GM12878 (cell line): Measurements from ENCODE around the gene MAP4K4.

ENCODE experiments used
- BRCA1 ChIP-seq: IDR thresholded peaks from 2 replicates; pipeline ENCODE4 v1.6.1; 2011; ENCODE audit warnings: low read depth, low read length, improper control_type of control experiment
- CEBPZ ChIP-seq: fragments of 150-350 bp; IDR thresholded peaks from 2 replicates; pipeline ENCODE4 v1.6.1; 2016; ENCODE audit warnings: low read depth, low read length
- CTCF ChIP-seq, 3 experiments: IDR thresholded peaks in 2 of 3; conservative IDR thresholded peaks in 1 of 3; 2 replicates each; pipeline ENCODE4 v1.5.1; 2011; ENCODE audit warnings: low read depth in 3 of 3, low read length in 3 of 3, mild to moderate bottlenecking in 3 of 3, control low read depth in 2 of 3, moderate library complexity in 2 of 3, inconsistent platforms in 1 of 3, mixed read lengths in 1 of 3; ENCODE audit not compliant: control insufficient read depth in 2 of 3, insufficient read depth in 1 of 3; ENCODE audit errors: extremely low read depth in 1 of 3
- DPF2 ChIP-seq: fragments of 450-650 bp; IDR thresholded peaks from 2 replicates; pipeline ENCODE4 v1.6.1; 2017; ENCODE audit warnings: mild to moderate bottlenecking
- NRF1 ChIP-seq: conservative IDR thresholded peaks from 2 replicates; pipeline ENCODE4 v1.6.1; 2011; ENCODE audit warnings: mild to moderate bottlenecking, low read depth, low read length, improper control_type of control experiment
- SUZ12 ChIP-seq: fragments of 200-600 bp; sonication (generic); IDR thresholded peaks from one replicate; pipeline ENCODE4 v1.6.1; 2018; ENCODE audit warnings: antibody characterized with exemption, mild to moderate bottlenecking; ENCODE audit not compliant: unreplicated experiment
- ZNF274 ChIP-seq: IDR thresholded peaks from one replicate; pipeline ENCODE4 v1.8.0; 2011; ENCODE audit not compliant: insufficient read length, insufficient read depth
- TF ChIP-seq, protein P1 (sequence below): fragments of 450-650 bp; IDR thresholded peaks from 2 replicates; pipeline ENCODE4 v1.6.1; 2016; ENCODE audit warnings: mild to moderate bottlenecking

- TF ChIP-seq, protein P1, sequence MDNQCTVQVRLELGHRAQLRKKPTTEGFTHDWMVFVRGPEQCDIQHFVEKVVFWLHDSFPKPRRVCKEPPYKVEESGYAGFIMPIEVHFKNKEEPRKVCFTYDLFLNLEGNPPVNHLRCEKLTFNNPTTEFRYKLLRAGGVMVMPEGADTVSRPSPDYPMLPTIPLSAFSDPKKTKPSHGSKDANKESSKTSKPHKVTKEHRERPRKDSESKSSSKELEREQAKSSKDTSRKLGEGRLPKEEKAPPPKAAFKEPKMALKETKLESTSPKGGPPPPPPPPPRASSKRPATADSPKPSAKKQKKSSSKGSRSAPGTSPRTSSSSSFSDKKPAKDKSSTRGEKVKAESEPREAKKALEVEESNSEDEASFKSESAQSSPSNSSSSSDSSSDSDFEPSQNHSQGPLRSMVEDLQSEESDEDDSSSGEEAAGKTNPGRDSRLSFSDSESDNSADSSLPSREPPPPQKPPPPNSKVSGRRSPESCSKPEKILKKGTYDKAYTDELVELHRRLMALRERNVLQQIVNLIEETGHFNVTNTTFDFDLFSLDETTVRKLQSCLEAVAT, result no peak
- TF ChIP-seq DPF2 (no peak), CTCF (IDR thresholded peaks at IDR 0.05 in 2 of 3, conservative IDR thresholded peaks at IDR 0.05 in 1 of 3; ENCODE audit: control insufficient read depth in 2 of 3, extremely low read depth in 1 of 3, insufficient read depth in 1 of 3, low read depth in 3 of 3, low read length in 3 of 3) (no peak), ZNF274 (no peak), SUZ12 (no peak), CEBPZ (no peak), NRF1 (no peak), BRCA1 (no peak)
Measured at GRCh38 chr2:101817481-101817880, 120.0 kb downstream of the MAP4K4 start.
